Measurements from ENCODE around the gene DNAJC8. TPM values are rescaled to one million over a fixed set of nuclear protein-coding genes. Genes with fewer than 3 reads are reported as not detected.

DNAJC8 gene
- total and polyA plus RNA-seq, 2 of the 8 experiments (the other 6 are each of a cell fraction or from before 2014, with no cell fraction given): 116 to 134 TPM

DNA sequence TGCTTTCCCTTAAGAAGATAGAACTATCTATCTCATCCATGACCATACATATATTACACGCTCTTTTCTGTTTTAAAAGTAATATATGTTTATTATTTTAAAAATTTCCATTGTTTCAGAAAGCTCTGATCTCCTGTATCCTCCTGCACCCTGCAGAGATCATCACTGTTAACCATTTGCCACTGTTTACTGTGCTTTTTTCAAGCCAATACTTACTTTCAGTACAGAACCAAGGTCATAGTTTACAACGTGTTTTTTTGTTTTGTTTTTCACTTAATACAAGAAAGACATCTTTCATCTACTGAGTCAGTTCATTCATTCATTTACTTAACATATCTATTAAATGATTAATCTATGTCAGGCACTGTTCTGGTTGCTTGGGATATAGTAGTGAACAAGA, 36.7 kb upstream of the DNAJC8 start (continued):
- TF ChIP-seq, protein P1, sequence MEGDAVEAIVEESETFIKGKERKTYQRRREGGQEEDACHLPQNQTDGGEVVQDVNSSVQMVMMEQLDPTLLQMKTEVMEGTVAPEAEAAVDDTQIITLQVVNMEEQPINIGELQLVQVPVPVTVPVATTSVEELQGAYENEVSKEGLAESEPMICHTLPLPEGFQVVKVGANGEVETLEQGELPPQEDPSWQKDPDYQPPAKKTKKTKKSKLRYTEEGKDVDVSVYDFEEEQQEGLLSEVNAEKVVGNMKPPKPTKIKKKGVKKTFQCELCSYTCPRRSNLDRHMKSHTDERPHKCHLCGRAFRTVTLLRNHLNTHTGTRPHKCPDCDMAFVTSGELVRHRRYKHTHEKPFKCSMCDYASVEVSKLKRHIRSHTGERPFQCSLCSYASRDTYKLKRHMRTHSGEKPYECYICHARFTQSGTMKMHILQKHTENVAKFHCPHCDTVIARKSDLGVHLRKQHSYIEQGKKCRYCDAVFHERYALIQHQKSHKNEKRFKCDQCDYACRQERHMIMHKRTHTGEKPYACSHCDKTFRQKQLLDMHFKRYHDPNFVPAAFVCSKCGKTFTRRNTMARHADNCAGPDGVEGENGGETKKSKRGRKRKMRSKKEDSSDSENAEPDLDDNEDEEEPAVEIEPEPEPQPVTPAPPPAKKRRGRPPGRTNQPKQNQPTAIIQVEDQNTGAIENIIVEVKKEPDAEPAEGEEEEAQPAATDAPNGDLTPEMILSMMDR (IDR thresholded peaks at IDR 0.05; ENCODE audit: control extremely low read depth in 1 of 3, insufficient read depth in 1 of 3, low read depth in 1 of 3, low read length in 3 of 3): no peak
- TF ChIP-seq POU5F1 (IDR thresholded peaks at IDR 0.05; ENCODE audit: low read depth, low read length) (no peak), EP300 (IDR thresholded peaks at IDR 0.05; ENCODE audit: borderline replicate concordance in 1 of 2, low read depth in 2 of 2, low read length in 2 of 2) (no peak), SIN3A (conservative IDR thresholded peaks at IDR 0.05 in 1 of 2, IDR thresholded peaks at IDR 0.05 in 1 of 2; ENCODE audit: low read depth in 1 of 2, low read length in 2 of 2) (no peak)
